Breast epithelium (tissue), 3 donors: ENCODE results near the gene TPST2.

ENCODE experiments used
- POLR2A ChIP-seq: fragments of 450-650 bp; IDR thresholded peaks from one replicate; pipeline ENCODE4 v1.6.1; 2016; ENCODE audit warnings: antibody characterized with exemption, mild to moderate bottlenecking, moderate library complexity
- TF ChIP-seq, protein P1 (sequence below), 3 donors: fragments of 450-650 bp; IDR thresholded peaks; one replicate each; pipeline ENCODE4 v1.5.1; 2016 to 2017; ENCODE audit warnings: antibody characterized with exemption in 3 of 3, mild to moderate bottlenecking in 3 of 3, moderate library complexity in 3 of 3

DNA sequence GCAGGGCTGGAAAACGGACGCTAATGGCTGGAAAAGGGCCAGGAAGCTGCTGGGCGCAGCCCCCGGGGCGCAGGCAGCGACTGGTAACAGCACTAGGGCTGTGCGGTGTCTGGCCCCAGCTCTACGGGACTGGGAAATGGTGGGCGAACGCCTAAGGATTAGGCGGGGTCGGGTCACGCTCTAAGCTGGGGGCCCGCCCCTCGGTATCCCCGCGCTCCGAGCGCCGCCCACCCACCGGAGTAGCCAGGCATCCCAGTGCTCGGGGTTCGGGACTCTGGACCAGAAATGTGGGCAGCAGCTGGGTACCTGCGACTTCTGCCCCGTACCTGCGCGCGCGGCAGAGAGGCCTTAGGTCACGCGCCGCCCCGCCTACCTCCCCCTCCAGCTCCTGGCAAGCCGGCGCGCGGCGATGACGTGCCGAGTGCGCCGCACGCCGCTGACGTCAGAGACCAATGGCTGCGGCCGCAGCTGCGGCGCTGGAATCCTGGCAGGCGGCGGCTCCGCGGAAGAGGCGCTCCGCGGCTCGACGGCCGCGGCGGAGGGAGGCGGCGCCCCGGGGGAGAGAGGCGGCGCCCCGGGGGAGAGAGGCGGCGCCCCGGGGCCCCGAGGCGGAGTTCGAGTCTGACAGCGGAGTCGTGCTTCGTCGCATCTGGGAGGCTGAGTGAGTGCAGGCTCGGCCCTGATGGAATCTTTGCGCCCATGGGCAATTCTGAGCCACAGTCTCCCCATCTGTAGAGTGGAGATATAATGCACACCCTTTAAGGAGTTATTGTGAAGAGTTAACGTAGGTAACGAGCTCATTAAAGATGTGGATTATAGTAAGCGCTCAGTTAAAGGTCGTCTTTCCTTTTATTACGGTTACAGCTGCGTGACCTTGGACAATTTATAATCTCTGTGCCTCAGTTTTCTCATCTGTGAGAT lies 106.2 kb downstream of the TPST2 start, which contains the start of the genes HPS4 and SRRD:
- TF ChIP-seq, protein P1, sequence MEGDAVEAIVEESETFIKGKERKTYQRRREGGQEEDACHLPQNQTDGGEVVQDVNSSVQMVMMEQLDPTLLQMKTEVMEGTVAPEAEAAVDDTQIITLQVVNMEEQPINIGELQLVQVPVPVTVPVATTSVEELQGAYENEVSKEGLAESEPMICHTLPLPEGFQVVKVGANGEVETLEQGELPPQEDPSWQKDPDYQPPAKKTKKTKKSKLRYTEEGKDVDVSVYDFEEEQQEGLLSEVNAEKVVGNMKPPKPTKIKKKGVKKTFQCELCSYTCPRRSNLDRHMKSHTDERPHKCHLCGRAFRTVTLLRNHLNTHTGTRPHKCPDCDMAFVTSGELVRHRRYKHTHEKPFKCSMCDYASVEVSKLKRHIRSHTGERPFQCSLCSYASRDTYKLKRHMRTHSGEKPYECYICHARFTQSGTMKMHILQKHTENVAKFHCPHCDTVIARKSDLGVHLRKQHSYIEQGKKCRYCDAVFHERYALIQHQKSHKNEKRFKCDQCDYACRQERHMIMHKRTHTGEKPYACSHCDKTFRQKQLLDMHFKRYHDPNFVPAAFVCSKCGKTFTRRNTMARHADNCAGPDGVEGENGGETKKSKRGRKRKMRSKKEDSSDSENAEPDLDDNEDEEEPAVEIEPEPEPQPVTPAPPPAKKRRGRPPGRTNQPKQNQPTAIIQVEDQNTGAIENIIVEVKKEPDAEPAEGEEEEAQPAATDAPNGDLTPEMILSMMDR (IDR thresholded peaks at IDR 0.05): peak in 1 of 3 donors; percentile 9
- TF ChIP-seq POLR2A: peak; percentile 81
